HEK293 (cell line): ENCODE data around the gene NCKAP1.

Experiments used
- SETDB1 ChIP-seq: IDR thresholded peaks from one replicate; pipeline ENCODE4 v1.6.1; 2017; ENCODE audit warnings: mild to moderate bottlenecking, low read length, moderate library complexity, mixed read lengths; ENCODE audit not compliant: insufficient read length
- ZBTB8A ChIP-seq: fragments of 450-650 bp; formaldehyde crosslinking; IDR thresholded peaks from 2 replicates; pipeline ENCODE4 v1.5.1; 2016; ENCODE audit warnings: missing biosample characterization, missing genetic modification characterization
- TF ChIP-seq, protein P1 (sequence below): fragments of 450-650 bp; formaldehyde crosslinking; IDR thresholded peaks from 2 replicates; pipeline ENCODE4 v1.5.1; 2016; ENCODE audit warnings: missing biosample characterization, missing genetic modification characterization

DNA sequence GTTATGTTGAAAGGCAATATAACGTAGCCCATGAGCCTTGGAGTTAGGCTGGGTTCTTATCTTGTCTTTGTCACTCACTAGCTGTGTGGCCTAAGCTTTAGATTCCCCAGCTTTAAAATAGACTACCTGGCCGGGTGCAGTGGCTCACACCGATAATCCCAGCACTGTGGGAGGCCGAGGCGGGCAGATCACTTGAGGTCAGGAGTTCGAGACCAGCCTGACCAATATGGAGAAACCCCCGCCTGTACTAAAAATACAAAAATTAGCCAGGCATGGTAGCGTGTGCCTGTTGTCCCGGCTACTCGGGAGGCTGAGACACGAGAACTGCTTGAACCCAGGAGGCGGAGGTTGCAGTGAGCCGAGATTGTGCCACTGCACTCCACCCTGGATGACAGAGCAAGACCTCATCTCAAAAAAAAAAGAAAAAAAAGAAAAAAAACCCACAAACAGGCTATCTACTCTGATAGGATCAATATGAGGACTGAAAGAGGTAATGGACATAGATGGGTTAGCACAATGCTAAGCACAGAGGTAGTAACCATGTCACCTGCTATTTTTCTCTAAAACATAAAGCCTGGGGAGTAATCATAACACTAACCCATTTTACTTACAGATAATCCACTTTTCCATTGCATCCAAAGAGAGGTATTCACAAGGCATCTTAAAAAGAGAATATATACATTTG is 43.9 kb downstream of the NCKAP1 start:
- TF ChIP-seq ZBTB8A (tag by site-specific recombination) (no peak), SETDB1 (no peak)
- TF ChIP-seq, protein P1, sequence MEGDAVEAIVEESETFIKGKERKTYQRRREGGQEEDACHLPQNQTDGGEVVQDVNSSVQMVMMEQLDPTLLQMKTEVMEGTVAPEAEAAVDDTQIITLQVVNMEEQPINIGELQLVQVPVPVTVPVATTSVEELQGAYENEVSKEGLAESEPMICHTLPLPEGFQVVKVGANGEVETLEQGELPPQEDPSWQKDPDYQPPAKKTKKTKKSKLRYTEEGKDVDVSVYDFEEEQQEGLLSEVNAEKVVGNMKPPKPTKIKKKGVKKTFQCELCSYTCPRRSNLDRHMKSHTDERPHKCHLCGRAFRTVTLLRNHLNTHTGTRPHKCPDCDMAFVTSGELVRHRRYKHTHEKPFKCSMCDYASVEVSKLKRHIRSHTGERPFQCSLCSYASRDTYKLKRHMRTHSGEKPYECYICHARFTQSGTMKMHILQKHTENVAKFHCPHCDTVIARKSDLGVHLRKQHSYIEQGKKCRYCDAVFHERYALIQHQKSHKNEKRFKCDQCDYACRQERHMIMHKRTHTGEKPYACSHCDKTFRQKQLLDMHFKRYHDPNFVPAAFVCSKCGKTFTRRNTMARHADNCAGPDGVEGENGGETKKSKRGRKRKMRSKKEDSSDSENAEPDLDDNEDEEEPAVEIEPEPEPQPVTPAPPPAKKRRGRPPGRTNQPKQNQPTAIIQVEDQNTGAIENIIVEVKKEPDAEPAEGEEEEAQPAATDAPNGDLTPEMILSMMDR (tag by site-specific recombination), result no peak
